GM19099 (cell line): ENCODE results near the gene REM2.
A peak's percentile ranks its signal among the peaks of the same experiment; 100 is the strongest.

ENCODE experiments used
- POLR2A ChIP-seq: IDR thresholded peaks from 3 replicates; pipeline ENCODE4 v1.6.1; 2011; ENCODE audit warnings: low read depth; ENCODE audit not compliant: insufficient read length; ENCODE audit errors: extremely low read depth

REM2 gene

GRCh38 chr14:22884076-22884737 is 1.2 kb downstream of the REM2 start:
- TF ChIP-seq POLR2A = no peak

GRCh38 chr14:22884738-22885523 is 1.9 kb downstream of the REM2 start:
- TF ChIP-seq POLR2A = no peak

GRCh38 chr14:22885975-22886374 is 3.0 kb downstream of the REM2 start:
- TF ChIP-seq POLR2A = no peak

GRCh38 chr14:22886500-22887259 is 3.7 kb downstream of the REM2 start:
- TF ChIP-seq POLR2A = peak; percentile 77

GRCh38 chr14:22887260-22887989 is 4.4 kb downstream of the REM2 start:
- TF ChIP-seq POLR2A = no peak

- peak; percentile 60 for TF ChIP-seq POLR2A
Observed at GRCh38 chr14:22887990-22888378, 5.0 kb downstream of the REM2 start.

GRCh38 chr14:22888662-22889061 is 5.6 kb downstream of the REM2 start:
- no peak for TF ChIP-seq POLR2A

- TF ChIP-seq POLR2A = no peak
Observed at GRCh38 chr14:22890416-22890815, 7.4 kb downstream of the REM2 start.

GRCh38 chr14:22892488-22892887 is 9.5 kb downstream of the REM2 start:
- TF ChIP-seq POLR2A = no peak

GRCh38 chr14:22893706-22894105 is 10.7 kb downstream of the REM2 start:
- no peak for TF ChIP-seq POLR2A

GRCh38 chr14:22895402-22895801 is 12.4 kb downstream of the REM2 start:
- no peak for TF ChIP-seq POLR2A

- no peak for TF ChIP-seq POLR2A
Observed at GRCh38 chr14:22896356-22896755, 13.3 kb downstream of the REM2 start.

- no peak for TF ChIP-seq POLR2A
Observed at GRCh38 chr14:22896760-22897159, 13.7 kb downstream of the REM2 start.

GRCh38 chr14:22897357-22897756 is 14.3 kb downstream of the REM2 start:
- TF ChIP-seq POLR2A = no peak
